CD14-positive monocyte (primary cell): Measurements from ENCODE around the gene CDH13. TPM values are rescaled to one million over a fixed set of nuclear protein-coding genes. Genes with fewer than 3 reads are reported as not detected.
A peak's percentile ranks its signal among the peaks of the same experiment; 100 is the strongest.

Source experiments
- DNase-seq, 3 donors: peaks; one replicate each; pipeline ENCODE4 v3.0.0-alpha.2; 2011 to 2022
- H2AFZ ChIP-seq: 2 replicates; pipeline ENCODE4 v1.6.0; 2012; ENCODE audit warnings: mild to moderate bottlenecking, low read depth, low read length, inconsistent platforms; ENCODE audit not compliant: insufficient read depth, poor library complexity, severe bottlenecking
- H3K27ac ChIP-seq, 2 donors: 1 replicate in 1 of 2; 2 replicates in 1 of 2; pipeline ENCODE4 v1.5.1; 2012 to 2013; ENCODE audit warnings: low read length in 2 of 2, control low read depth in 1 of 2, inconsistent platforms in 1 of 2, low read depth in 1 of 2, mild to moderate bottlenecking in 1 of 2
- H3K27me3 ChIP-seq, 2 donors: one replicate each; pipeline versions ENCODE4 v1.6.0 to v1.6.1; 2011 to 2013; ENCODE audit warnings: low read length in 2 of 2; ENCODE audit not compliant: control insufficient read depth in 2 of 2, insufficient read depth in 2 of 2
- H3K36me3 ChIP-seq, 2 donors: replicated peaks in 1 of 2; 1 replicate in 1 of 2; 2 replicates in 1 of 2; pipeline versions ENCODE4 v1.5.1 to v1.6.1; 2012 to 2013; ENCODE audit warnings: low read length in 2 of 2, control low read depth in 1 of 2, inconsistent platforms in 1 of 2, mild to moderate bottlenecking in 1 of 2; ENCODE audit not compliant: insufficient read depth in 2 of 2, control insufficient read depth in 1 of 2
- H3K4me1 ChIP-seq, 2 donors: 1 replicate in 1 of 2; 2 replicates in 1 of 2; pipeline versions ENCODE4 v1.5.1 to v1.6.1; 2012 to 2013; ENCODE audit warnings: low read length in 2 of 2, control low read depth in 1 of 2, inconsistent platforms in 1 of 2, mild to moderate bottlenecking in 1 of 2, moderate library complexity in 1 of 2; ENCODE audit not compliant: insufficient read depth in 2 of 2, control insufficient read depth in 1 of 2
- H3K4me2 ChIP-seq: replicated peaks from 2 replicates; pipeline ENCODE3; 2012; ENCODE audit warnings: low read length, moderate library complexity, mild to moderate bottlenecking; ENCODE audit not compliant: poor library complexity, severe bottlenecking; ENCODE audit errors: extremely low read depth
- H3K4me3 ChIP-seq, 3 experiments: fragments of 200-600 bp in 1 of 3; sonication (generic) in 1 of 3; replicated peaks in 1 of 3; 1 replicate in 2 of 3; 2 replicates in 1 of 3; pipeline ENCODE4 v1.5.1; 2011 to 2013; ENCODE audit warnings: low read length in 3 of 3, mild to moderate bottlenecking in 3 of 3, control low read depth in 2 of 3, low read depth in 2 of 3, inconsistent platforms in 1 of 3, moderate library complexity in 1 of 3
- H3K79me2 ChIP-seq: 2 replicates; pipeline ENCODE4 v1.6.0; 2012; ENCODE audit warnings: mild to moderate bottlenecking, control low read depth, inconsistent platforms, low read length, moderate library complexity; ENCODE audit not compliant: insufficient read depth
- H3K9ac ChIP-seq: 2 replicates; pipeline ENCODE4 v1.6.0; 2017; ENCODE audit warnings: low read length, mild to moderate bottlenecking; ENCODE audit not compliant: insufficient read depth, poor library complexity, severe bottlenecking
- H3K9me3 ChIP-seq, 2 donors: replicated peaks in 1 of 2; 1 replicate in 1 of 2; 2 replicates in 1 of 2; pipeline versions ENCODE4 v1.5.1 to v1.6.1; 2012 to 2013; ENCODE audit warnings: low read length in 2 of 2, control low read depth in 1 of 2; ENCODE audit not compliant: control insufficient read depth in 1 of 2, insufficient read depth in 1 of 2
- H4K20me1 ChIP-seq: 2 replicates; pipeline ENCODE4 v1.6.0; 2012; ENCODE audit warnings: mild to moderate bottlenecking, low read length, control low read depth, moderate library complexity; ENCODE audit not compliant: insufficient read depth
- H3K27ac Mint-ChIP-seq, 7 donors: one replicate each; pipeline ENCODE4 v1.8.0; 2020; ENCODE audit warnings: mild to moderate bottlenecking in 7 of 7, mixed read lengths in 7 of 7, moderate library complexity in 6 of 7, inconsistent platforms in 2 of 7
- H3K27me3 Mint-ChIP-seq, 3 donors: one replicate each; pipeline ENCODE4 v1.8.0; 2021 to 2022; ENCODE audit warnings: low read depth in 3 of 3, mild to moderate bottlenecking in 3 of 3, mixed read lengths in 3 of 3, moderate library complexity in 3 of 3, inconsistent platforms in 1 of 3
- H3K36me3 Mint-ChIP-seq, 2 donors: one replicate each; pipeline ENCODE4 v1.8.0; 2020; ENCODE audit warnings: mixed read lengths in 2 of 2, inconsistent platforms in 1 of 2, mild to moderate bottlenecking in 1 of 2
- H3K4me1 Mint-ChIP-seq: one replicate; pipeline ENCODE4 v1.8.0; 2020; ENCODE audit warnings: mild to moderate bottlenecking, mixed read lengths
- H3K4me3 Mint-ChIP-seq, 2 donors: one replicate each; pipeline ENCODE4 v1.8.0; 2020; ENCODE audit warnings: mild to moderate bottlenecking in 2 of 2, mixed read lengths in 2 of 2, moderate library complexity in 1 of 2
- H3K9me3 Mint-ChIP-seq, 7 donors: one replicate each; pipeline ENCODE4 v1.8.0; 2020 to 2022; ENCODE audit warnings: mixed read lengths in 7 of 7, mild to moderate bottlenecking in 6 of 7, moderate library complexity in 6 of 7, inconsistent platforms in 2 of 7
- CTCF ChIP-seq: fragments of 200-600 bp; IDR thresholded peaks from one replicate; pipeline ENCODE4 v1.8.0; 2022; ENCODE audit warnings: antibody characterized with exemption, mild to moderate bottlenecking
- WGBS: methylation state at CpG from one replicate; pipeline ENCODE4 v1.1.5; 2013; ENCODE audit warnings: missing lambda C conversion rate; ENCODE audit not compliant: insufficient coverage; 5-methylcytosine and 5-hydroxymethylcytosine counted together
- intact Hi-C, 2 donors: fragments of 100-400 bp; cut with micrococcal nuclease; formaldehyde crosslinking; loops; one replicate each; pipeline versions ENCODE4 v1.15.0 to v1.15.1; 2023
- polyA plus RNA-seq, 3 donors: library from polyadenylated mRNA; depleted of rRNA in 1 of 3; unstranded in 2 of 3; stranded (reverse) in 1 of 3; fragments of 300-500 nt in 2 of 3; fragments of >200 nt in 1 of 3; fragmentation: Illumina TruSeq in 2 of 3; gene quantifications; 1 replicate in 2 of 3; 2 replicates in 1 of 3; pipeline ENCODE4 v1.2.3, GENCODE V29; 2012 to 2021

The CDH13 gene
- polyA plus RNA-seq, 3 donors, result 0.13 to 0.19 TPM; not detected in 1

DNA sequence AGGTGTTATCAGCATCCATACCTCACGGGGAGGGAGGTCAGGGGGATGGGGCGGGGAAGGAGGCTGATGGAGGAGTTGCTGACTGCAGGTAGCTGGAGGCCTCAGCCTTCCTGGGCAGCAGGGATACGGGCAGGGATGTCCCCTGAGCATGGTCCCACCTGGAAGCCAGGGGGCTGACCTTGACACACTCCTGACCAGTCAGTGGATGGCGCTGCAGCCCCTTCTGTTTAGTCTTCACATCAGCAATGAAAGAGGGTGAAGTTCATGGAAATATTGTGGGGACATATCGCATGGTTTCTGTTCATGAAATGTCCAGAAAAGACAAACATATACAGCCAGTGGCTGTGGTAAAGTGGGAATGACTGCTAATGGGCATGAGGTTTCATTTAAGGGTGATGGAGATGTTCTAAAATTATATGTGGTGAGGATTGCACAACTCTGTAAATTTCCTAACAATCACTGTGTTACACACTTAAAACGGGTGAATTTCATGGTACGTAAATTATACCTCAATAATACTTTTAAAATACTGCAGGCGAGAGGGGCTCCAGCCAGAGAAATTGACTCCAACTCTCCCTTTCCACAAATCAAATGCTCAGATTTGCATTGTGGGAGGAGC, 489.6 kb downstream of the CDH13 start:
- TF ChIP-seq CTCF, result no peak
- no peak overlapping the region for H3K27ac Mint-ChIP-seq

DNA sequence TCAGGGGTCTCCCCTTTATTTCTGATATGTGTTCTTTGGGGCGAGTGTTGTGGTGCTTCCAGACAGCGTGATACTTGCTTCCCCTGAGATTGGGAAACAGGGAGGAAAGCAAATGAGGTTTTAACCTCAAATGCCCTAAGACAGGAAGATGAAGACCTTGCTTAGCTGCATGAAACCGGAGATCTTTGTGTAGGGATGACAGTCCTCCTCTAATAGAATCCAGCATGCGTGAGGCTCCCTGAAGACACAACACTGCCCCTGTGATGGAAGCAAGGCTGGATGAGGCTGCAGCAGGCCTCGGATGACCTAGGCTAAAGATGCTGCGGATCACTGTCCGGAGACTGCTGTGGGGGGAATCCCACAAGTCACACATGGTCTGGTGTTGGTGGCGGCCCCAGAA, 491.0 kb downstream of the CDH13 start:
- WGBS, result 60% methylated on average over 1 of the region's 8 CpGs
- peaks cover 14 to 28% of the 10 kb centered on the region in 2 donors for H3K4me1 ChIP-seq
- no peaks in the 10 kb centered on the region for H3K36me3 Mint-ChIP-seq
- no peak overlapping the region for H3K27ac Mint-ChIP-seq
- no peak for DNase-seq
- intact Hi-C loops, result no loop called here
- no peak overlapping the region for H3K9ac ChIP-seq
- H3K27me3 Mint-ChIP-seq, result peaks cover 4 to 24% (median 20%) of the 10 kb centered on the region in 3 donors
- H4K20me1 ChIP-seq, result no peaks in the 10 kb centered on the region
- no peaks in the 10 kb centered on the region for H3K9me3 ChIP-seq
- H3K4me3 Mint-ChIP-seq, result no peak overlapping the region
- H3K36me3 ChIP-seq, result no peaks in the 10 kb centered on the region
- no peaks in the 10 kb centered on the region for H3K4me1 Mint-ChIP-seq
- H3K4me3 ChIP-seq, result no peak overlapping the region
- no peak for TF ChIP-seq CTCF
- H3K79me2 ChIP-seq, result no peaks in the 10 kb centered on the region
- no peak overlapping the region for H3K4me2 ChIP-seq
- no peak overlapping the region for H2AFZ ChIP-seq
- H3K27ac ChIP-seq, result no peak overlapping the region
- peaks cover 0 to 5% (median 0%) of the 10 kb centered on the region in 7 donors for H3K9me3 Mint-ChIP-seq
- H3K27me3 ChIP-seq, result peaks cover 0 to 32% of the 10 kb centered on the region in 2 donors

More for the DNA sequence above, 489.6 kb downstream of the CDH13 start:
- H3K9ac ChIP-seq, result no peak overlapping the region
- peaks cover 0 to 30% of the 10 kb centered on the region in 2 donors for H3K27me3 ChIP-seq
- peaks cover 0 to 5% (median 0%) of the 10 kb centered on the region in 7 donors for H3K9me3 Mint-ChIP-seq
- H3K4me2 ChIP-seq, result no peak overlapping the region
- no peaks in the 10 kb centered on the region for H4K20me1 ChIP-seq
- intact Hi-C loops, result no loop called here
- H3K4me3 ChIP-seq, result no peak overlapping the region
- WGBS, result 69% methylated on average over 3 of the region's 8 CpGs
- H3K36me3 Mint-ChIP-seq, result no peaks in the 10 kb centered on the region
- no peak overlapping the region for H2AFZ ChIP-seq
- H3K36me3 ChIP-seq, result no peaks in the 10 kb centered on the region
- H3K4me1 Mint-ChIP-seq, result no peaks in the 10 kb centered on the region
- H3K9me3 ChIP-seq, result no peaks in the 10 kb centered on the region
- H3K4me3 Mint-ChIP-seq, result peak overlapping the region in 1 of 2 donors; percentile 30
- peaks cover 4 to 32% (median 26%) of the 10 kb centered on the region in 3 donors for H3K27me3 Mint-ChIP-seq
- H3K27ac ChIP-seq, result no peak overlapping the region
- no peak for DNase-seq
- H3K79me2 ChIP-seq, result no peaks in the 10 kb centered on the region
- H3K4me1 ChIP-seq, result peaks cover 14 to 28% of the 10 kb centered on the region in 2 donors
